GM19193 (cell line): Measurements from ENCODE around the gene TRPV5.

Experiments
- POLR2A ChIP-seq: IDR thresholded peaks from 4 replicates; pipeline ENCODE4 v1.6.1; 2011; ENCODE audit not compliant: insufficient read depth, insufficient read length; ENCODE audit errors: extremely low read depth

Gene TRPV5

GRCh38 chr7:142863891-142864685 is 69.5 kb downstream of the TRPV5 start:
- no peak for TF ChIP-seq POLR2A

- TF ChIP-seq POLR2A = no peak
These were observed 70.7 kb downstream of the TRPV5 start for GRCh38 chr7:142862786-142863400.

GRCh38 chr7:142862351-142862750 is 71.2 kb downstream of the TRPV5 start:
- no peak for TF ChIP-seq POLR2A

- no peak for TF ChIP-seq POLR2A
These were observed 72.6 kb downstream of the TRPV5 start for GRCh38 chr7:142860968-142861367.

GRCh38 chr7:142859829-142860228 is 73.7 kb downstream of the TRPV5 start:
- no peak for TF ChIP-seq POLR2A

GRCh38 chr7:142859411-142859810 is 74.1 kb downstream of the TRPV5 start:
- no peak for TF ChIP-seq POLR2A
